ENCODE measurements around the gene C17orf107.
"Not testable (repeated sequence)": the region's sequence is repeated elsewhere in the genome, so short reads cannot be mapped to it uniquely, and the experiment has no call there.

Gene C17orf107

GRCh38 chr17:4913994-4914393 is 14.7 kb downstream of the C17orf107 start:
- TF ChIP-seq CTCF (IDR thresholded peaks at IDR 0.05; ENCODE audit: low read depth, low read length) = no peak
- no peak overlapping the region for H3K4me3 ChIP-seq (ENCODE audit: low read depth, low read length)

- not testable (repeated sequence) for H3K4me3 ChIP-seq (ENCODE audit: low read depth, low read length)
These were observed 15.2 kb downstream of the C17orf107 start for GRCh38 chr17:4914551-4914950.

GRCh38 chr17:4919511-4920047 is 20.2 kb downstream of the C17orf107 start:
- TF ChIP-seq CTCF (IDR thresholded peaks at IDR 0.05; ENCODE audit: low read depth, low read length) = no peak
- no peak overlapping the region for H3K4me3 ChIP-seq (ENCODE audit: low read depth, low read length)

GRCh38 chr17:4920351-4921048 is 21.2 kb downstream of the C17orf107 start:
- no peak overlapping the region for H3K4me3 ChIP-seq (ENCODE audit: low read depth, low read length)
- TF ChIP-seq CTCF (IDR thresholded peaks at IDR 0.05; ENCODE audit: low read depth, low read length) = no peak

- no peak for TF ChIP-seq CTCF (IDR thresholded peaks at IDR 0.05; ENCODE audit: low read depth, low read length)
- H3K4me3 ChIP-seq (ENCODE audit: low read depth, low read length) = no peak overlapping the region
These were observed 22.0 kb downstream of the C17orf107 start for GRCh38 chr17:4921320-4921719.

- not testable (repeated sequence) for H3K4me3 ChIP-seq (ENCODE audit: low read depth, low read length)
These were observed 27.4 kb downstream of the C17orf107 start for GRCh38 chr17:4926577-4927335.

GRCh38 chr17:4928881-4929280 is 29.5 kb downstream of the C17orf107 start:
- H3K4me3 ChIP-seq (ENCODE audit: low read depth, low read length) = no peak overlapping the region
- no peak for TF ChIP-seq CTCF (IDR thresholded peaks at IDR 0.05; ENCODE audit: low read depth, low read length)

- no peak within 1 kb of the TSS for H3K4me3 ChIP-seq (ENCODE audit: low read depth, low read length)
- TF ChIP-seq CTCF (IDR thresholded peaks at IDR 0.05; ENCODE audit: low read depth, low read length) = no peak
These were observed 32.6 kb downstream of the C17orf107 start, which contains the start of gene GP1BA for GRCh38 chr17:4931963-4932362. TSS of gene GP1BA (plus strand) at chr17:4932277. CDS start at chr17:4932605, 328 bp downstream.

Data from WI38 (cell line).